GM13977 (cell line): ENCODE results near the gene NPAS1.

ENCODE experiments used
- DNase-seq: peaks from one replicate; pipeline ENCODE4 v3.0.0; 2012; ENCODE audit warnings: low spot score
- in situ Hi-C: fragments of 300-500 bp; cut with MboI; formaldehyde crosslinking; loops from one replicate; pipeline ENCODE4 v1.12.0; 2022; ENCODE audit warnings: low sequenced_read_pairs, low pct_unique_long_range_greater_than_20kb, mixed read lengths, inconsistent platforms; ENCODE audit not compliant: unreplicated experiment
- TF ChIP-seq, protein P1 (sequence below): IDR thresholded peaks from 2 replicates; pipeline ENCODE4 v1.5.1; 2012; ENCODE audit warnings: mild to moderate bottlenecking, control low read depth; ENCODE audit not compliant: insufficient read depth; ENCODE audit errors: extremely low read depth, missing control alignments

Gene NPAS1

GRCh38 chr19:47089767-47090350 lies 70.2 kb downstream of the NPAS1 start:
- TF ChIP-seq, protein P1, sequence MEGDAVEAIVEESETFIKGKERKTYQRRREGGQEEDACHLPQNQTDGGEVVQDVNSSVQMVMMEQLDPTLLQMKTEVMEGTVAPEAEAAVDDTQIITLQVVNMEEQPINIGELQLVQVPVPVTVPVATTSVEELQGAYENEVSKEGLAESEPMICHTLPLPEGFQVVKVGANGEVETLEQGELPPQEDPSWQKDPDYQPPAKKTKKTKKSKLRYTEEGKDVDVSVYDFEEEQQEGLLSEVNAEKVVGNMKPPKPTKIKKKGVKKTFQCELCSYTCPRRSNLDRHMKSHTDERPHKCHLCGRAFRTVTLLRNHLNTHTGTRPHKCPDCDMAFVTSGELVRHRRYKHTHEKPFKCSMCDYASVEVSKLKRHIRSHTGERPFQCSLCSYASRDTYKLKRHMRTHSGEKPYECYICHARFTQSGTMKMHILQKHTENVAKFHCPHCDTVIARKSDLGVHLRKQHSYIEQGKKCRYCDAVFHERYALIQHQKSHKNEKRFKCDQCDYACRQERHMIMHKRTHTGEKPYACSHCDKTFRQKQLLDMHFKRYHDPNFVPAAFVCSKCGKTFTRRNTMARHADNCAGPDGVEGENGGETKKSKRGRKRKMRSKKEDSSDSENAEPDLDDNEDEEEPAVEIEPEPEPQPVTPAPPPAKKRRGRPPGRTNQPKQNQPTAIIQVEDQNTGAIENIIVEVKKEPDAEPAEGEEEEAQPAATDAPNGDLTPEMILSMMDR, result no peak
- in situ Hi-C loops, result no loop called here
- no peak for DNase-seq

DNA sequence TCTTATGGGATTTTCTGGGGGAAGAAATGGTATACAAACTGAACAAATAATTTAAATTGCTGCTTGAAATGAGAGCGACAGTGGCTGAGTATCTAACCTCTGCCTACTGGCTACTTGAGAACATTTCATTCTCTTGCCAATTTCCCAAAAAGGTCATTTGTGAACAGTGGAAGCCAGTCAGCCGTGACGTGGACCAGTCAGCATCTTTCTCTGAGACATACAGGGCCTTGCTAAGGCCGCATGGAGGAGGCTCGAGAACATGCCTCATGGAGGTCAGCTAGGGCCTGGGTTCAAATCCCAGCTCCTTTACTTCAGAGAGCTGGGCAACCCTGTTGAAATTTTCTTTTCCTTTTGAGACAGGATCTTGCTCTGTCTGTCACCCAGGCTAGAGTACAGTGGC lies 73.6 kb downstream of the NPAS1 start:
- in situ Hi-C loops, result no loop called here

DNA sequence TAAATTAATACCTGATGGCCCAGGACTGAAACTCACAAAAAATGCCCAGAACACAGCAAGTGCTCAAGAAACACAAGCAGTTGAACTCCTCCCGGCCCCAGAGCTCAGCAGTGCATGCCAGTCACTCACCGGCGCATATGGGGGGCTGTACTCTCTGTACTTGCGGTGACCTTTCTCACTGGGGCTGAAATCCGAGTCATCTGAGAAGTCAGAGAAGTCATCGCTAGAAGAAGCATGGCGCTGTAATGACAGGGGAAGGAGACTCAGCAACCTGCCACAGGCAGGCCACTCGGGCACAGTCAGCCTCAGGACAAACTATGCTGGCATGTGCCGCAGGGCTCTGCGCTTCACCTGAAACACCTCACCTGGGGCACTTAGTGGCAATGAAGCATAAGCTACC lies 74.2 kb downstream of the NPAS1 start:
- in situ Hi-C loops, result no loop called here
- peak; percentile 86 for DNase-seq
- TF ChIP-seq, protein P1, result no peak

More for the DNA sequence above, 73.6 kb downstream of the NPAS1 start:
- TF ChIP-seq, protein P1, result no peak
- no peak for DNase-seq

DNA sequence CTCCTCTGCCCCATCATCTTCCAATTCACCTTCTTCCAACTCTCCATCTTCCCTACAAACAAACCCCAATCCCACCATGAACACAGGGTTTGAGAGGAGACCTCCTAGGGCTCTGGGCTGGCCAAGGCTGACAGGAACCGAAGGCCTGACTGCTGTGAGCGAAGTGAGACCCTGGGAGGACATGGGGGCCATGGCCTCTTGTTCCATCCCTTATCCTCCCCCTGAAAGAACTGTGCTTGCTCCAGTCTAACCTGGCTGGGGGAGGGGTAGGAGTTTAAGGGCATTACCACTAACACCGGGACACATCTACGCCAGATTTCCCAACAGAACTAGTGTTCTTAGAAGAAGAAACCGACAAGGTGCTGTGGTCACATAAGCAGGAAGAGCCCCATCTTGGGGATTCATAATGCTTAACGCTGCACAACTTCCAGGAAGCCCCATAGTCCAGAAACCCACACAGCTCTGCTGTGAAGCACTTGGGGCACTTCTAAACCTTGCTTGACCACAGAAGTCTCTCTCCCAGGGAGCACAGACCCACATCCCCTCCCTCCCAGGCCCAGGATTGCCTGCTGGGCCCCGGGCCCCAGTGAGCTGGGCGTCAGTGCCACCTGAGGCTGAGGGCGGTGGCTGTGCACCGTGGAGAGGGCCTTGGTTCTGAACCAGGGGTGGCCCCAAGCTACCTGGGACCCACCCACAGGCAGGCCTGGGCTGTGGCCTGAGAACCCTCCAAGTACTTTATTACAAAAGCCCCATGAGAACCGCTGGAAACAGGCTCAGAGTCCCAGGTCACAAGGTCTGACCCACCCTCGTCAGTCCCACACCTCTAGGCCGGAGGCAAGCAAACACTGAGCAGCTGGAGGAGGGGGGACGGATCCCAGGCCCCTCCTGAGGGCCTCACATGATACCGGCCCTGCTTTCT lies 75.2 kb downstream of the NPAS1 start:
- TF ChIP-seq, protein P1, result no peak

More for the DNA sequence above, 75.2 kb downstream of the NPAS1 start:
- in situ Hi-C loops, result no loop called here
- DNase-seq, result peak; percentile 57
